ENCODE data around the gene DOCK7. TPM values are rescaled to one million over a fixed set of nuclear protein-coding genes. Genes with fewer than 3 reads are reported as not detected.

Gene DOCK7
- total RNA-seq, 2 donors from 2014 or later: 31.6 to 32.0 TPM

DNA sequence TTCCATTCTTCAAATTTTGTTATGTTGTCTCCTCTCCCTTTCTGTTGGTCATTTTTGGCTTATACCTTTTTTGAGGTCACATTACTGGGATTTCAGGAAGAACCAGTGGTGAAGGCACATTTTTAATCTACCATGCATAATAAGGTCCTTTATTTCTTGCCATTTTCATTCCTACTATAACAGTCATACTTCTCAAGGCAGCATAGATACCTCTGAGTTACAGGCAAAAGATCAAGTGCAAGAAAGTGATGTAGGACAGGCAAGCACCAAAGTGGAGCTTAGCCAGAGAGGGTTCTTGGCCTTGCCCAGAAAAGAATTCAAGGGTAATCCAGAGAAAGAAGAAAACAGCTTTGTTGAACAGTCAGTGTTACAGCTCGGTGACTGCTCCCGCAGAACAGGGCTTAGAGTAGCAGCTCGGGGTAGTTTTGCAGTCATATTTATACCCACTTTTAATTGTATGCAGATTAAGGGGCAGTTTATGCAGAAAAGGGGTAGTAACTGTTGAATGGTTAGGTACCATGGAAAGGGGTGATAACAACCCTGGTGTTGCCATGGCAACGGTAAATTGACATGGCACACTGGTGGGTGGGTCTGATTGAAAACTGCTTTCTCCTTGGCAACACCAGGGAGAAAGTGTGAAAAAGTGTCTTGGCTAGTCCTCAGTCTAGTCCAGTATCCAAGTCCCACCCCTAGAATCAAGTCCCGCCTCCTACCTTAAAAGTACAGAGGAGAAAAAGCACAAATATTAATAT lies 39.6 kb upstream of the DOCK7 start:
- no peak for TF ChIP-seq POLR2A (IDR thresholded peaks at IDR 0.05)
- TF ChIP-seq, protein P1, sequence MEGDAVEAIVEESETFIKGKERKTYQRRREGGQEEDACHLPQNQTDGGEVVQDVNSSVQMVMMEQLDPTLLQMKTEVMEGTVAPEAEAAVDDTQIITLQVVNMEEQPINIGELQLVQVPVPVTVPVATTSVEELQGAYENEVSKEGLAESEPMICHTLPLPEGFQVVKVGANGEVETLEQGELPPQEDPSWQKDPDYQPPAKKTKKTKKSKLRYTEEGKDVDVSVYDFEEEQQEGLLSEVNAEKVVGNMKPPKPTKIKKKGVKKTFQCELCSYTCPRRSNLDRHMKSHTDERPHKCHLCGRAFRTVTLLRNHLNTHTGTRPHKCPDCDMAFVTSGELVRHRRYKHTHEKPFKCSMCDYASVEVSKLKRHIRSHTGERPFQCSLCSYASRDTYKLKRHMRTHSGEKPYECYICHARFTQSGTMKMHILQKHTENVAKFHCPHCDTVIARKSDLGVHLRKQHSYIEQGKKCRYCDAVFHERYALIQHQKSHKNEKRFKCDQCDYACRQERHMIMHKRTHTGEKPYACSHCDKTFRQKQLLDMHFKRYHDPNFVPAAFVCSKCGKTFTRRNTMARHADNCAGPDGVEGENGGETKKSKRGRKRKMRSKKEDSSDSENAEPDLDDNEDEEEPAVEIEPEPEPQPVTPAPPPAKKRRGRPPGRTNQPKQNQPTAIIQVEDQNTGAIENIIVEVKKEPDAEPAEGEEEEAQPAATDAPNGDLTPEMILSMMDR (IDR thresholded peaks at IDR 0.05): no peak
- Histone ChIP-seq H3K9me3 (no peaks in the 10 kb centered on the region), H3K27me3 (no peaks in the 10 kb centered on the region), H3K4me1 (peaks cover 9% of the 10 kb centered on the region), H3K27ac (no peak overlapping the region), H3K36me3 (replicated peaks in 1 of 2; ENCODE audit: insufficient read depth in 1 of 2, low read depth in 2 of 2) (no peaks in the 10 kb centered on the region), H3K4me3 (no peak overlapping the region)
- WGBS, 2 donors: 89% methylated on average over 5 of the region's 5 CpGs
- no peak for DNase-seq
- intact Hi-C loops (cut with DNase I): no loop called here
- ATAC-seq: no peak

DNA sequence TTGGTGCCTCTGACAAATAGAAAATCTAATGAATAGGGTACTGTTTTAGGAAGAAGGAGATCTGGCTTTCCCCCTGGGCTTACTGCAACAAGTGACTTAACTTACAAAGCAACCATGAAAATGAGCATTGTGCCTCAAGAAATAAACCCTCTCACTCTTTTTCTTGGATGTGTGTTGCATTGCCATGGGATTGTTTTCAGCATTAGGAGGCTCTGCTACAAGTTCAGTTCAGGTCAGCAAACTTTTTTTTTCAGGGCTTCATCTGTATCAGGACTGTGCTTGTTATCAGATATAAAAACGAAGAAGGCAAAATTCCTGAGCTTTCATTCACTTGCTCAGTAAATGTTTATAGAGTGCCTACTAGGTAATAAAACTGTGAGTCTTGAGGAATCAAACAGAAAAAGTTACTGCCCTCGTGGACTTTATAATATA lies 37.8 kb upstream of the DOCK7 start:
- Histone ChIP-seq H3K36me3 (replicated peaks in 1 of 2; ENCODE audit: insufficient read depth in 1 of 2, low read depth in 2 of 2) (no peaks in the 10 kb centered on the region), H3K4me3 (no peak overlapping the region), H3K4me1 (peaks cover 13% of the 10 kb centered on the region), H3K27ac (peak overlapping the region in 1 of 4 donors; percentile 56), H3K27me3 (no peaks in the 10 kb centered on the region), H3K9me3 (no peaks in the 10 kb centered on the region)
- no peak for DNase-seq
- TF ChIP-seq POLR2A (IDR thresholded peaks at IDR 0.05): no peak
- TF ChIP-seq, protein P1 (IDR thresholded peaks at IDR 0.05): no peak
- 22 to 25% methylated on average over 2 of the region's 2 CpGs for WGBS, 2 donors
- intact Hi-C loops (cut with DNase I): no loop called here
- ATAC-seq: no peak

DNA sequence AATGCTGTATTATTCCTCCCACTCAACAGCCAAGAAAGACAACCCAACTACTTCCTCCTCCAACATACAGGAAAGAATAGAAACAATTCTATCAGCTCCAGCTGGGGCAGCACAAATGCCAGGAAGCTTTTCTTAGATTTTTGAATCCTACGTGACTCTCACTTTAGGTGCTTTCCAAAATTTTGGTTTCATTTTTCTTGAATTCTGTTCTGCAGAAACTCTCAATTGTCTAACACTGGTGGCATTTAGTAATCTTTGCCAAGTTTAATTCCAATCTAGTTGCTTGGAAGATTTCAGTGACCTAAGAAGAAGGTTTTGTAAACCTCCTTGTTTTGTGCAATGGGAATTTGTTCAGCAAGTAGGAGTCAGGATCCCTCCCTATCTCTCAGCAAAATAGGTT lies 37.1 kb upstream of the DOCK7 start:
- no peaks in the 10 kb centered on the region for H3K36me3 ChIP-seq (replicated peaks in 1 of 2; ENCODE audit: insufficient read depth in 1 of 2, low read depth in 2 of 2)
- intact Hi-C loops (cut with DNase I): no loop called here
- TF ChIP-seq, protein P1 (IDR thresholded peaks at IDR 0.05): no peak
- no peak for TF ChIP-seq POLR2A (IDR thresholded peaks at IDR 0.05)
- ATAC-seq: no peak
- H3K27ac ChIP-seq: peak overlapping the region in 2 of 4 donors; percentile 45 to 56
- no peaks in the 10 kb centered on the region for H3K27me3 ChIP-seq
- peaks cover 15% of the 10 kb centered on the region for H3K4me1 ChIP-seq
- WGBS, 2 donors: 29 to 34% methylated on average over 1 of the region's 1 CpG
- H3K9me3 ChIP-seq: no peaks in the 10 kb centered on the region
- no peak overlapping the region for H3K4me3 ChIP-seq
- no peak for DNase-seq

DNA sequence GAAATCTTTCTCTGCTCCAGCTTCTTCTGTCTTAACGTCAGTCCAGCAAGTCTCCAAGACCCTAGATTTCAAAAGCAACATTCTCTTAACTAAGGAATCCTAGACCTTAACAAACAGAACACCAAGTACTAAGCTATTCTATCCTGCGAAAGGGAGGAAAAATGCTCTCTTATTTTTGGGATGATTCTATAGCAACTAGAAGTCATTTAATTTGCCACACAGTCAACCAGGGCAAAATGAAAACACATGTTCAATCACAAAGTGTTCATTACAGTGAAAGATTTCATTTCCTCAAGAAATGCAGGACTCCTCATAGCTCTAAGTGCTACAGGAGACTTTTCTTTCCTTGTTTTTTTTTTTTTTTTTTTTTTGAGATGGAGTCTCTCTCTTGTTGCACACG lies 36.2 kb upstream of the DOCK7 start:
- intact Hi-C loops (cut with DNase I): no loop called here
- no peak overlapping the region for H3K27ac ChIP-seq
- ATAC-seq (no peak), DNase-seq (no peak)
- H3K36me3 ChIP-seq (replicated peaks in 1 of 2; ENCODE audit: insufficient read depth in 1 of 2, low read depth in 2 of 2): no peaks in the 10 kb centered on the region
- no peak overlapping the region for H3K4me3 ChIP-seq
- H3K27me3 ChIP-seq: no peaks in the 10 kb centered on the region
- peaks cover 15% of the 10 kb centered on the region for H3K4me1 ChIP-seq
- TF ChIP-seq, protein P1 (IDR thresholded peaks at IDR 0.05): no peak
- no peak for TF ChIP-seq POLR2A (IDR thresholded peaks at IDR 0.05)
- H3K9me3 ChIP-seq: no peaks in the 10 kb centered on the region
- 82 to 91% methylated on average over 3 of the region's 3 CpGs for WGBS, 2 donors

DNA sequence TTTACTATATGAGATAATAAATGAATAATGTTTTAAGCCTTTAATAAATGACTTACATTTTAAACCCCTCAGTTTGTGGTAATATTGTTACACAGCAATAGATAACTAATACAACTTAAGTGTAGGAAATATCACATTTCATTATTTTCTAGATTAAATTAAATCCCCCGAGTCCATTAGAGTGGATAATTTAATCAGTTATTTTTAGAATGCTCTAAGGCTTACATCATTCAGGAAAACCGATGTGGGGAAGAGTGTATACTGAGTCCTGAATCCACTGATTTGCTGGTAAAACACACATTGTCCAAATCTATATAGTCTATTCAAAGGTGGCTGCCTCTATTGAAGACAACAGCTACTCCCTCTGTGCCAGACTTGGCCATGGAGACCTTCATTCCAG lies 35.7 kb upstream of the DOCK7 start:
- no peak for ATAC-seq

More for the DNA sequence above, 35.7 kb upstream of the DOCK7 start:
- no peaks in the 10 kb centered on the region for H3K27me3 ChIP-seq
- 64 to 77% methylated on average over 2 of the region's 2 CpGs for WGBS, 2 donors
- no peak for DNase-seq
- peaks cover 15% of the 10 kb centered on the region for H3K4me1 ChIP-seq
- no peak overlapping the region for H3K27ac ChIP-seq
- no peaks in the 10 kb centered on the region for H3K36me3 ChIP-seq (replicated peaks in 1 of 2; ENCODE audit: insufficient read depth in 1 of 2, low read depth in 2 of 2)
- H3K4me3 ChIP-seq: no peak overlapping the region
- intact Hi-C loops (cut with DNase I): no loop called here
- TF ChIP-seq, protein P1 (IDR thresholded peaks at IDR 0.05): no peak
- no peak for TF ChIP-seq POLR2A (IDR thresholded peaks at IDR 0.05)
- no peaks in the 10 kb centered on the region for H3K9me3 ChIP-seq

Measured in body of pancreas (tissue), 4 donors.